ENCODE data around the gene TCOF1.

GRCh38 chr5:150333400-150333799 lies 24.1 kb upstream of the TCOF1 start:
- no peak for TF ChIP-seq CTCF (IDR thresholded peaks at IDR 0.05)
- no peak for TF ChIP-seq EZH2 (IDR thresholded peaks at IDR 0.05; ENCODE audit: borderline replicate concordance, insufficient read depth, low read depth, low read length, poor library complexity, severe bottlenecking)
